Measurements from ENCODE around the gene ALG9.

DNA sequence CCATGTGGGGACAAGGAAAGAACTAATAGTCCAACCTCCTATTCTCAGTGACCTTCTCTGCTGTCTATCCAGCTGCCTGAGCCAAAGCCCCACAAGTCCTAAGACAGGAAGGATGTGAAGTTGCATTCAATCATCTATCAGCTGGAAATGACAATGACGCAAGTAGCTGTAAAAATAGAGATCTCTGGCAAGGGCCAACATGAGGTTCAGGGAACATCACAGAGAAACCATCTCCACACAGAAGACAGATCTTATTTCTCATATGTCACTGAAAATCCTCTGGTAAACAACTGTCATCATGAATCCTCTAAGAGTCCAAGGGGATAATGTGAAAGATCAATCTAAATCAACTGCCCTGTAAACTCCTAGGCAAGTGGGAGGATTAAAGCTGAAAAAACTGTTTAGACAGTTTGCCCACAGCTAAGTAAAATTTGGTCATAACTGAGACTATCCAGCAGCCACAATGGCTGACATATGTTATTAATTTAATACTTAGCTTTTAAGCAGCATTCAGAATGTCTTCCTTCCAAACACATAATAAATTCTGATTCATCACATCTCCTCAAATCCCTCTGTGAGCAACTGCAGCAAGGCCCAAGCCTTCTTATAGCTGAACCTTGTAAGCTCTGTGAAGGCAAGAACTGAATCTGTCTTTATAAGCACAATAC is 52.1 kb downstream of the ALG9 start:
- TF ChIP-seq, protein P1, sequence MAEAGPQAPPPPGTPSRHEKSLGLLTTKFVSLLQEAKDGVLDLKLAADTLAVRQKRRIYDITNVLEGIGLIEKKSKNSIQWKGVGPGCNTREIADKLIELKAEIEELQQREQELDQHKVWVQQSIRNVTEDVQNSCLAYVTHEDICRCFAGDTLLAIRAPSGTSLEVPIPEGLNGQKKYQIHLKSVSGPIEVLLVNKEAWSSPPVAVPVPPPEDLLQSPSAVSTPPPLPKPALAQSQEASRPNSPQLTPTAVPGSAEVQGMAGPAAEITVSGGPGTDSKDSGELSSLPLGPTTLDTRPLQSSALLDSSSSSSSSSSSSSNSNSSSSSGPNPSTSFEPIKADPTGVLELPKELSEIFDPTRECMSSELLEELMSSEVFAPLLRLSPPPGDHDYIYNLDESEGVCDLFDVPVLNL (CRISPR knock-in tag; IDR thresholded peaks at IDR 0.05; ENCODE audit: borderline replicate concordance, low read depth), result no peak
- no peak for TF ChIP-seq TEAD4 (CRISPR knock-in tag; IDR thresholded peaks at IDR 0.05)
- TF ChIP-seq CBFB (CRISPR knock-in tag; IDR thresholded peaks at IDR 0.05; ENCODE audit: low read depth), result no peak
- TF ChIP-seq, protein P2, sequence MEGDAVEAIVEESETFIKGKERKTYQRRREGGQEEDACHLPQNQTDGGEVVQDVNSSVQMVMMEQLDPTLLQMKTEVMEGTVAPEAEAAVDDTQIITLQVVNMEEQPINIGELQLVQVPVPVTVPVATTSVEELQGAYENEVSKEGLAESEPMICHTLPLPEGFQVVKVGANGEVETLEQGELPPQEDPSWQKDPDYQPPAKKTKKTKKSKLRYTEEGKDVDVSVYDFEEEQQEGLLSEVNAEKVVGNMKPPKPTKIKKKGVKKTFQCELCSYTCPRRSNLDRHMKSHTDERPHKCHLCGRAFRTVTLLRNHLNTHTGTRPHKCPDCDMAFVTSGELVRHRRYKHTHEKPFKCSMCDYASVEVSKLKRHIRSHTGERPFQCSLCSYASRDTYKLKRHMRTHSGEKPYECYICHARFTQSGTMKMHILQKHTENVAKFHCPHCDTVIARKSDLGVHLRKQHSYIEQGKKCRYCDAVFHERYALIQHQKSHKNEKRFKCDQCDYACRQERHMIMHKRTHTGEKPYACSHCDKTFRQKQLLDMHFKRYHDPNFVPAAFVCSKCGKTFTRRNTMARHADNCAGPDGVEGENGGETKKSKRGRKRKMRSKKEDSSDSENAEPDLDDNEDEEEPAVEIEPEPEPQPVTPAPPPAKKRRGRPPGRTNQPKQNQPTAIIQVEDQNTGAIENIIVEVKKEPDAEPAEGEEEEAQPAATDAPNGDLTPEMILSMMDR (IDR thresholded peaks at IDR 0.05), result no peak
- TF ChIP-seq CREB1 (CRISPR knock-in tag; IDR thresholded peaks at IDR 0.05), result no peak
- no peak for TF ChIP-seq ZNF263 (CRISPR knock-in tag; IDR thresholded peaks at IDR 0.05; ENCODE audit: low read depth)
- TF ChIP-seq, protein P3, sequence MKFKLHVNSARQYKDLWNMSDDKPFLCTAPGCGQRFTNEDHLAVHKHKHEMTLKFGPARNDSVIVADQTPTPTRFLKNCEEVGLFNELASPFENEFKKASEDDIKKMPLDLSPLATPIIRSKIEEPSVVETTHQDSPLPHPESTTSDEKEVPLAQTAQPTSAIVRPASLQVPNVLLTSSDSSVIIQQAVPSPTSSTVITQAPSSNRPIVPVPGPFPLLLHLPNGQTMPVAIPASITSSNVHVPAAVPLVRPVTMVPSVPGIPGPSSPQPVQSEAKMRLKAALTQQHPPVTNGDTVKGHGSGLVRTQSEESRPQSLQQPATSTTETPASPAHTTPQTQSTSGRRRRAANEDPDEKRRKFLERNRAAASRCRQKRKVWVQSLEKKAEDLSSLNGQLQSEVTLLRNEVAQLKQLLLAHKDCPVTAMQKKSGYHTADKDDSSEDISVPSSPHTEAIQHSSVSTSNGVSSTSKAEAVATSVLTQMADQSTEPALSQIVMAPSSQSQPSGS (CRISPR knock-in tag; IDR thresholded peaks at IDR 0.05; ENCODE audit: borderline replicate concordance, low read depth), result no peak
- TF ChIP-seq, protein P4, sequence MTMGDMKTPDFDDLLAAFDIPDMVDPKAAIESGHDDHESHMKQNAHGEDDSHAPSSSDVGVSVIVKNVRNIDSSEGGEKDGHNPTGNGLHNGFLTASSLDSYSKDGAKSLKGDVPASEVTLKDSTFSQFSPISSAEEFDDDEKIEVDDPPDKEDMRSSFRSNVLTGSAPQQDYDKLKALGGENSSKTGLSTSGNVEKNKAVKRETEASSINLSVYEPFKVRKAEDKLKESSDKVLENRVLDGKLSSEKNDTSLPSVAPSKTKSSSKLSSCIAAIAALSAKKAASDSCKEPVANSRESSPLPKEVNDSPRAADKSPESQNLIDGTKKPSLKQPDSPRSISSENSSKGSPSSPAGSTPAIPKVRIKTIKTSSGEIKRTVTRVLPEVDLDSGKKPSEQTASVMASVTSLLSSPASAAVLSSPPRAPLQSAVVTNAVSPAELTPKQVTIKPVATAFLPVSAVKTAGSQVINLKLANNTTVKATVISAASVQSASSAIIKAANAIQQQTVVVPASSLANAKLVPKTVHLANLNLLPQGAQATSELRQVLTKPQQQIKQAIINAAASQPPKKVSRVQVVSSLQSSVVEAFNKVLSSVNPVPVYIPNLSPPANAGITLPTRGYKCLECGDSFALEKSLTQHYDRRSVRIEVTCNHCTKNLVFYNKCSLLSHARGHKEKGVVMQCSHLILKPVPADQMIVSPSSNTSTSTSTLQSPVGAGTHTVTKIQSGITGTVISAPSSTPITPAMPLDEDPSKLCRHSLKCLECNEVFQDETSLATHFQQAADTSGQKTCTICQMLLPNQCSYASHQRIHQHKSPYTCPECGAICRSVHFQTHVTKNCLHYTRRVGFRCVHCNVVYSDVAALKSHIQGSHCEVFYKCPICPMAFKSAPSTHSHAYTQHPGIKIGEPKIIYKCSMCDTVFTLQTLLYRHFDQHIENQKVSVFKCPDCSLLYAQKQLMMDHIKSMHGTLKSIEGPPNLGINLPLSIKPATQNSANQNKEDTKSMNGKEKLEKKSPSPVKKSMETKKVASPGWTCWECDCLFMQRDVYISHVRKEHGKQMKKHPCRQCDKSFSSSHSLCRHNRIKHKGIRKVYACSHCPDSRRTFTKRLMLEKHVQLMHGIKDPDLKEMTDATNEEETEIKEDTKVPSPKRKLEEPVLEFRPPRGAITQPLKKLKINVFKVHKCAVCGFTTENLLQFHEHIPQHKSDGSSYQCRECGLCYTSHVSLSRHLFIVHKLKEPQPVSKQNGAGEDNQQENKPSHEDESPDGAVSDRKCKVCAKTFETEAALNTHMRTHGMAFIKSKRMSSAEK (CRISPR knock-in tag; IDR thresholded peaks at IDR 0.05; ENCODE audit: borderline replicate concordance), result no peak

Measured in WTC11 (cell line).